HL-60 (cell line): ENCODE data around the gene ERVK3-1.
A peak's percentile ranks its signal among the peaks of the same experiment; 100 is the strongest.
"Not testable (repeated sequence)": the region's sequence is repeated elsewhere in the genome, so short reads cannot be mapped to it uniquely, and the experiment has no call there.

Source experiments
- DNase-seq, 2 experiments: peaks; one replicate each; pipeline ENCODE4 v3.0.0-alpha.2; 2010 to 2020; ENCODE audit warnings: low read depth in 1 of 2, low spot score in 1 of 2
- H3K27ac ChIP-seq: fragments of 250-450 bp; sonication (Bioruptor Pico); replicated peaks from 2 replicates; pipeline ENCODE4 v1.5.1; 2020; ENCODE audit warnings: mild to moderate bottlenecking, moderate library complexity
- H3K27me3 ChIP-seq: fragments of 250-450 bp; sonication (Bioruptor Pico); 2 replicates; pipeline ENCODE4 v1.5.1; 2021; ENCODE audit warnings: mild to moderate bottlenecking, moderate library complexity; ENCODE audit not compliant: insufficient read depth, poor library complexity, severe bottlenecking
- H3K4me3 ChIP-seq: replicated peaks from 2 replicates; pipeline ENCODE4 v1.5.1; 2011; ENCODE audit warnings: mild to moderate bottlenecking, control low read depth, low read length; ENCODE audit not compliant: insufficient read depth
- CTCF ChIP-seq: IDR thresholded peaks from one replicate; pipeline ENCODE4 v1.5.1; 2011; ENCODE audit warnings: low read length, control low read depth, inconsistent platforms; ENCODE audit not compliant: insufficient read depth
- GABPA ChIP-seq: IDR thresholded peaks from 2 replicates; pipeline ENCODE4 v1.6.1; 2012; ENCODE audit warnings: low read depth
- POLR2AphosphoS5 ChIP-seq: IDR thresholded peaks from 2 replicates; pipeline ENCODE4 v1.6.1; 2012; ENCODE audit warnings: low read depth
- REST ChIP-seq: IDR thresholded peaks from 2 replicates; pipeline ENCODE4 v1.6.1; 2012; ENCODE audit warnings: low read depth; ENCODE audit not compliant: insufficient replicate concordance
- SPI1 ChIP-seq: IDR thresholded peaks from 2 replicates; pipeline ENCODE4 v1.6.1; 2012; ENCODE audit warnings: low read depth, mild to moderate bottlenecking, borderline replicate concordance

The ERVK3-1 gene

GRCh38 chr19:58338825-58339558 lies 33.8 kb downstream of the ERVK3-1 start:
- no peak for DNase-seq
- no peak overlapping the region for H3K27ac ChIP-seq
- H3K4me3 ChIP-seq, result no peak overlapping the region
- H3K27me3 ChIP-seq, result no peaks in the 10 kb centered on the region
- TF ChIP-seq POLR2AphosphoS5, result no peak

GRCh38 chr19:58345558-58345957 lies 40.4 kb downstream of the ERVK3-1 start:
- peaks cover 4% of the 10 kb centered on the region for H3K27me3 ChIP-seq
- no peak for TF ChIP-seq CTCF
- TF ChIP-seq REST, result no peak
- no peak for TF ChIP-seq POLR2AphosphoS5
- TF ChIP-seq GABPA, result no peak
- TF ChIP-seq SPI1, result no peak
- DNase-seq, result no peak
- no peak overlapping the region for H3K4me3 ChIP-seq
- H3K27ac ChIP-seq, result no peak overlapping the region

- DNase-seq, result peak; percentile 52 to 72
- H3K27me3 ChIP-seq, result peaks cover 4% of the 10 kb centered on the region
- no peak overlapping the region for H3K27ac ChIP-seq
- TF ChIP-seq CTCF (no peak), POLR2AphosphoS5 (no peak), GABPA (no peak), REST (no peak), SPI1 (no peak)
- peak overlapping the region; percentile 59 for H3K4me3 ChIP-seq
Measured at GRCh38 chr19:58346961-58347929, 42.1 kb downstream of the ERVK3-1 start.

GRCh38 chr19:58348080-58348479 lies 42.9 kb downstream of the ERVK3-1 start:
- not testable (repeated sequence) for H3K27ac ChIP-seq, H3K27me3 ChIP-seq, DNase-seq
- peak overlapping the region; percentile 59 for H3K4me3 ChIP-seq
